H7 (cell line): Measurements from ENCODE around the gene WDR70. TPM values are rescaled to one million over a fixed set of nuclear protein-coding genes. Genes with fewer than 3 reads are reported as not detected.
A peak's percentile ranks its signal among the peaks of the same experiment; 100 is the strongest.
"Not testable (repeated sequence)": the region's sequence is repeated elsewhere in the genome, so short reads cannot be mapped to it uniquely, and the experiment has no call there.

Experiments used
- DNase-seq: peaks from one replicate; pipeline ENCODE4 v3.0.0; 2012
- H3K27me3 ChIP-seq: 2 replicates; pipeline ENCODE4 v1.6.0; 2011; ENCODE audit warnings: mild to moderate bottlenecking, low read length; ENCODE audit not compliant: control insufficient read depth, insufficient read depth
- H3K36me3 ChIP-seq: replicated peaks from 2 replicates; pipeline ENCODE4 v1.5.1; 2011; ENCODE audit warnings: low read length; ENCODE audit not compliant: control insufficient read depth, insufficient read depth
- H3K4me3 ChIP-seq: 2 replicates; pipeline ENCODE4 v1.5.1; 2011; ENCODE audit warnings: low read depth, mild to moderate bottlenecking, control low read depth, low read length, moderate library complexity; ENCODE audit not compliant: insufficient read depth
- total RNA-seq: library from RNA; depleted of rRNA; stranded (reverse); fragments of >200 nt; shearing (Covaris generic); gene quantifications from 2 replicates; pipeline ENCODE4 v1.2.3, GENCODE V29; 2014

Gene WDR70
- total RNA-seq, 1 experiment from 2014 or later, result 28.0 TPM

DNA sequence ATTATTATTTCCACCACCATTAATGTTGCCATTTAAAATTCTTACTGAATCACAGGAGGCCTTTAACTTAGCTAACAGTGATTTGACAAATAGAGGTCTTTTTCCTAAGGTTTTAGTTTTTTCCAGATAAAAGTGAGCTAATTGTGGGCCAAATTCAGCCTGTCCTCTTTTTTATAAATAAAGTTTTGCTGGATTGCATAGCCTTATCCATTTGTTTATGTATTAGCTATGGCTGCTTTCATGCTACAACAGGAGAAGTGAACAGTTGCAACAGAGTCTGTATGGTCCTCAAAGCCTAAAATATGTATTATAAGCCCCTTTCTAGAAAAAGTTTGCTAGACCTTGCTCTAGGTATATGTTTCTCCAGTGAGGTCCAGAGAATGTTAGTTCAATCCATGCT, 288.3 kb downstream of the WDR70 start:
- Histone ChIP-seq H3K27me3 (no peaks in the 10 kb centered on the region), H3K36me3 (no peaks in the 10 kb centered on the region), H3K4me3 (no peak overlapping the region)
- no peak for DNase-seq

DNA sequence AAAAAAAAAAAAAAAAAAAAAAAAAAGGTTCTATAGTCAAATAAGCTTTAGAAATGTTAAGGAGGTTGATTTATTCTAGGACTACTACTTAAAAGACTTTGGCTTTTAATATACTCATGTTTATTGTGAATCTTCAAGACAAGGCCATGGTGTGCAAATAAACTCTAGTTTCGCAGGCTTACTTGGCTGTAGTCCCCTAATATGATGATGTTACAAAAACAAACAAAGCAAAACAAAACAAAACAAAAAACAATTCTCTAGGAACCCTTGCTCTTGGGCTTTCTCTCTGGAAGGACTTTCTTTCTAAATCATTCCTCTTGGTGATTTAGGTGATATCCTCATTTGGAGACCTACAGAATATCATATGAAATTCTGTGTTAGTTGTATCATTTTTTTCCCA, 288.7 kb downstream of the WDR70 start:
- DNase-seq, result no peak
- no peaks in the 10 kb centered on the region for H3K27me3 ChIP-seq
- H3K4me3 ChIP-seq, result no peak overlapping the region
- no peaks in the 10 kb centered on the region for H3K36me3 ChIP-seq

DNA sequence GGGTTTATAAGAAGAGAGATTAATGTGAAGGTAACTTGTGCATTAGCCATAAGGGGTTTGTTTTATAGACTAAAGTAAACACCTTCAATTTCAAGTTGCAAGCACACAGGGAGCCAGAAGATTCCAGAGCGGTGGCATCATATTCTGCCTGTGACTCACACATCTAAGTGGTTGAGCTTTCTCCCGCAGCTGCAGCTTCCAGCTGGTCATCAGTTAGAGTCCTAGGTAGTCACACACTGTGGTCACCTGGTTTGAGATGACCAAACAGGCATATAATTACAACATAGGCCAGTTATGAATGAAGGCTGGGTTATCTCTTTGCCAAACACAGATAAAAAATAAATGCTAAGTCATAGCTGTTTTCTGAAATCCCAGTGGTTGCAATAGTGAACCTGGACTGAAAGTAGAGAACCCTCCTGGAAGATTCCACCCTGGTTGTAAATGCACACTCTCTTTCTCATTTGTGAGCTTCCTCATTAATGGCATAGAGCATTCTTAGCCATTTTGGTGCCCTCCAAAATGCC, 289.5 kb downstream of the WDR70 start:
- Histone ChIP-seq H3K4me3 (no peak overlapping the region), H3K27me3 (no peaks in the 10 kb centered on the region), H3K36me3 (no peaks in the 10 kb centered on the region)
- no peak for DNase-seq

DNA sequence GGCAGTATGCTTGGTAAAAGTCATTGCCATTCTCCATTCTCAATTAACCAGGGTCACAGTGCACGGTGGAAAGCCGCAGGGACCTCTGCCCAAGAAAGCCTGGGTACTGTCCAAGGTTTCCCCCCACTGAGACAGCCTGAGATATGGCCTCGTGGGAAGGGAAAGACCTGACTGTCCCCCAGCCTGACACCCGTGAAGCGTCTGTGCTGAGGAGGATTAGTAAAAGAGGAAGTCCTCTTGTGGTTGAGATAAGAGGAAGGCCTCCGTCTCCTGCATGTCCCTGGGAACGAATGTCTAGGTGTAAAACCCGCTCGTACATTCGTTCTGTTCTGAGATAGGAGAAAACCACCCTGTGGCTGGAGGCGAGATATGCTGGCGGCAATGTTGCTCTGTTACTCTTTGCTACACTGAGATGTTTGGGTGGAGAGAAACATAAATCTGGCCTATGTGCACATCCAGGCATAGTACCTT, 293.0 kb downstream of the WDR70 start:
- not testable (repeated sequence) for H3K4me3 ChIP-seq, H3K36me3 ChIP-seq, H3K27me3 ChIP-seq, DNase-seq

DNA sequence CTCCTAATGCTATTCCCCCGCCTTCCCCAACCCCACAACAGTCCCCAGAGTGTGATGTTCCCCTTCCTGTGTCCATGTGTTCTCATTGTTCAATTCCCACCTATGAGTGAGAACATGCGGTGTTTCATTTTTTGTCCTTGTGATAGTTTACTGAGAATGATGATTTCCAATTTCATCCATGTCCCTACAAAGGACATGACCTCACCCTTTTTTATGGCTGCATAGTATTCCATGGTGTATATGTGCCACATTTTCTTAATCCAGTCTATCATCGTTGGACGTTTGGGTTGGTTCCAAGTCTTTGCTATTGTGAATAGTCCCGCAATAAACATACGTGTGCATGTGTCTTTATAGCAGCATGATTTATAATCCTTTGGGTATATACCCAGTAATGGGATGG, 295.2 kb downstream of the WDR70 start:
- H3K27me3 ChIP-seq, H3K36me3 ChIP-seq, DNase-seq, H3K4me3 ChIP-seq: not testable (repeated sequence)

DNA sequence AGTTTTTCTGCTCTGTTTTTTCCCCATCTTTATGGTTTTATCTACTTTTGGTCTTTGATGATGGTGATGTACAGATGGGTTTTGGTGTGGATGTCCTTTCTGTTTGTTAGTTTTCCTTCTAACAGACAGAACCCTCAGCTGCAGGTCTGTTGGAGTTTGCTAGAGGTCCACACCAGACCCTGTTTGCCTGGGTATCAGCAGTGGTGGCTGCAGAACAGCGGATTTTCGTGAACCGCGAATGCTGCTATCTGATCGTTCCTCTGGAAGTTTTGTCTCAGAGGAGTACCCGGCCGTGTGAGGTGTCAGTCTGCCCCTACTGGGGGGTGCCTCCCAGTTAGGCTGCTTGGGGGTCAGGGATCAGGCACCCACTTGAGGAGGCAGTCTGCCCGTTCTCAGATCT, 300.2 kb downstream of the WDR70 start:
- not testable (repeated sequence) for H3K27me3 ChIP-seq, H3K4me3 ChIP-seq, H3K36me3 ChIP-seq, DNase-seq

DNA sequence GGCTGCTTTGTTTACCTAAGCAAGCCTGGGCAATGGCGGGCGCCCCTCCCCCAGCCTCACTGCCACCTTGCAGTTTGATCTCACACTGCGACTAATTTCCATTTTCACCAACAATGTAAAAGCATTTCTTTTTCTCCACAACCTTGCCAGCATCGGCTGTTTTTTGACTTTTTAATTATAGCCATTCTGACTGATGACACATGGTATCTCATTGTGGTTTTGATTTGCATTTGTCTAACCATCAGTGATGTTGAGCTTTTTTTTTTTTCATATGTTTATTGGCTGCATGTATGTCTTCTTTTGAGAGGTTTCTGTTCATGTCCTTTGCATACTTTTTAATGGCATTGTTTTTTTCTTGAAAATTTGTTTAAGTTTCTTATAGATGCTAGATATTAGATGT, 300.8 kb downstream of the WDR70 start:
- H3K27me3 ChIP-seq, H3K4me3 ChIP-seq, H3K36me3 ChIP-seq, DNase-seq: not testable (repeated sequence)

DNA sequence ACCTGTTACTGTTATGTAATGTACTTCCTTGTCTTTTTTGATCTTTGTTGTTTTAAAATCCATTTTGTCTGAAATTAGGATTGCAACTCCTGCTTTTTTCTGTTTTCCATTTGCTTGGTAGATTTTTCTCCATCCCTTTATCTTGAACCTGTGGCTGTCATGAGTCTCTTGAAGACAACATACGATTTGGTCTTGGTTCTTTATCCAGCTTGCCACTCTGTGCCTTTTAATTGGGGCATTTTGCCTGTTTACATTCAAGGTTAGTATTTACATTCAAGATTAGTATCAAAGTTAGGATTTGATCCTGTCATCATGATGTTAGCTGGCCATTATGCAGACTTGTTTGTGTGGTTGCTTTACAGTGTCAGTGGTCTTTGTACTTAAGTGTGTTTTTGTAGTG, 304.0 kb downstream of the WDR70 start:
- Histone ChIP-seq H3K27me3 (no peaks in the 10 kb centered on the region), H3K4me3 (no peak overlapping the region), H3K36me3 (no peaks in the 10 kb centered on the region)
- no peak for DNase-seq

DNA sequence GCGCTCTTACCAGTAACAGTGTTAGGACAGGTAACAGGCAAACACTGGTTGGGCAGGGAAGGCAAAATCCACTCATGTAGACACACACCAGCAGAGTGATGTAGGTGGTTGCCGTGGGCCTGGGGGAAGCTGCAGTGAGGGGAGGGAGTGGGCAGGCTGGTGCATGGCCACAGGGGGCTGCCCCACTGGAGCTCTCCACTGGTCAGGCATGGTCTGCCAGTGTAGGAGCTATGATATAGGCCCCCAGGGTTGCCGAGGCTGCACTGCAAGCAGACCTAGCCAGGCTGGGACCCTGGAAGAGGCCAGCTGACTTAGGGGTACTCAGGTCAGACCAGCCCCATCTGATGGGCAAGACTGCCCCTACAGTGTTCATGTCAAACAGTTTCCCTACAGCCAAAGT, 306.1 kb downstream of the WDR70 start:
- Histone ChIP-seq H3K4me3 (no peak overlapping the region), H3K36me3 (no peaks in the 10 kb centered on the region), H3K27me3 (no peaks in the 10 kb centered on the region)
- no peak for DNase-seq

DNA sequence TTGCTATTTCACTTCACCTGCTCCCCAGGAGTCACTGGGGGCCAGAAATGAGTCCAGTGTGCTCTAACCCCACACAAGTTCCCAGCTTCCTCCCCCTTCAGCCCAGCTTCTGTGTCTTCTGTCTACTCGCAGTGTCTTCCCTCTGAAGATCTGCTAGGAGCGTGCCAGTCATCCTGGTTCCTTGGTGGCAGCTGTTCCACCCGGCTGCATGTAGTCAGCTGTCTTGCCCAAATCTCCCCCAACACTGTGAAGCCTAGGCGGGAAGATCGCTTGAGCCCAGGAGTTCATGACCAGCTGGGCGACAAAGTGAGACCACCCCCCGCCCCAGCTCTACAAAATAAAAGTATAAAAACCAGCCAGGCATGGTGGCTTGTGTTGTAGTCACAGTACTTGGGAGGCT, 306.7 kb downstream of the WDR70 start:
- DNase-seq, result no peak
- Histone ChIP-seq H3K27me3 (no peaks in the 10 kb centered on the region), H3K36me3 (no peaks in the 10 kb centered on the region), H3K4me3 (no peak overlapping the region)

DNA sequence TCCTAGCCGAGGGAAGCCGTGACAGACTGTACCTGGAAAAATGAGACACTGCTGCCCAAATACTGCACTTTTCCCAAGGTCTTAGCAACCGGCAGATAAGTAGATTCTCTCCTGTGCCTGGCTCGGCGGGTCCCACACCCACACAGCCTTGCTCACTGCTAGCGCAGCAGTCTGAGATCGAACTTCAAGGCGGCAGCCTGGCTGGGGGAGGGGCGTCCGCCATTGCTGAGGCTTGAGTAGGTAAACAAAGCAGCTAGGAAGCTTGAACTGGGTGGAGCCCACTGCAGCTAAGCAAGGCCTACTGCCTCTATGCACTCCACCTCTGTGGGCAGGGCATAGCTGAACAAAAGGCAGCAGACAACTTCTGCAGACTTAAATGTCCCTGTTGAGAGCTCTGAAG, 309.8 kb downstream of the WDR70 start:
- DNase-seq, H3K4me3 ChIP-seq: not testable (repeated sequence)

DNA sequence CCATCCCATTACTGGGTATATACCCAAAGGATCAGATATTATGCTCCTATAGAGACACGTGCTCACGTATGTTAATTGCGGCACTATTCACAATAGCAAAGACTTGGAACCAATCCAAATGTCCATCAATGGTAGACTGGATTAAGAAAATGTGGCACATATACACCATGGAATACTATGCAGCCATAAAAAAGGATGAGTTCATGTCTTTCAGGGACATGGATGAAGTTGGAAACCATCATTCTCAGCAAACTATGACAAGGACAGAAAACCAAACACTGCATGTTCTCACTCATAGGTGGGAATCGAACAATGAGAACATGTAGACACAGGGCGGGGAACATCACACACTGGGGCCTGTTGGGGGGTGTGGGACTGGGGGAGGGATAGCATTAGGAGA, 315.2 kb downstream of the WDR70 start:
- H3K4me3 ChIP-seq, H3K27me3 ChIP-seq, DNase-seq, H3K36me3 ChIP-seq: not testable (repeated sequence)

More for the DNA sequence above, 309.8 kb downstream of the WDR70 start:
- H3K36me3 ChIP-seq, H3K27me3 ChIP-seq: not testable (repeated sequence)

DNA sequence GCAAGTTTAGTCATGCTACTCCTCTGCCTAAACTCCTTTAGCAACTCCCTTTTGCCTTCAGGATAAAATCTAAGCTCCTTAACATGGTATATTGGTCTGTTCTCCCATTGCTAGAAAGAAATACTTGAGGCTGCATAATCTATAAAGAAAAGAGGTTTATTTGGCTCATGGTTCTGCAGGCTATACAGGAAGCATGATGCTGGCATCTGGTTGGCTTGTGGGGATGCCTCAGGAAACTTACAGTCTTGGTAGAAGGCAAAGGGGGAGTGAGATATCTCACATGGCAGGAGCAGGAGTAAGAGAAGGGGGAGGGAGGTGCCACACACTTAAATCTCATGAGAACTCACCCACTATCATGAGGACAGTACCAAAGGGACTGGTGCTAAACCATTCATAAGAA, 315.7 kb downstream of the WDR70 start:
- no peak for DNase-seq
- H3K36me3 ChIP-seq, result no peaks in the 10 kb centered on the region
- no peak overlapping the region for H3K4me3 ChIP-seq
- no peaks in the 10 kb centered on the region for H3K27me3 ChIP-seq

DNA sequence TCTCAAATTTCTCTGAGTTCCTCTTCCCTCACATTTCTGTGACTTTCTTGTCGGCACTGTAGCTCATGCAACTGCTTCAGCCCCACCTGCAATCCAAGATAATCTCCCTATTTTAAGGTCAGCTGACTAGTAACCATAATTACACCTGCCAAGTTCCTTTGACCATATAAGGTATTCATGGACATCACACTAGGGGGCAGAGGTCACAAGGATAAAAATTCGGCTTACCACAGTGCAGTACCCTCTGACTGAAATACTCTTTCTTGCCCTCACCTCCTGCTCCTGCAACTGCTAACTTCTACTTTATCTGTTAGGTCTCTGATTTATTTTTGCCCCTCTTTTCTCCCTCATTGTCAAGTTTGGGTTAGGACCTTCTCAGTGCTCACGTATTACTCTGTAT, 316.5 kb downstream of the WDR70 start:
- DNase-seq, result no peak
- no peaks in the 10 kb centered on the region; the same call in 1 of the 2 replicates for H3K36me3 ChIP-seq
- H3K4me3 ChIP-seq, result no peak overlapping the region
- H3K27me3 ChIP-seq, result no peaks in the 10 kb centered on the region

DNA sequence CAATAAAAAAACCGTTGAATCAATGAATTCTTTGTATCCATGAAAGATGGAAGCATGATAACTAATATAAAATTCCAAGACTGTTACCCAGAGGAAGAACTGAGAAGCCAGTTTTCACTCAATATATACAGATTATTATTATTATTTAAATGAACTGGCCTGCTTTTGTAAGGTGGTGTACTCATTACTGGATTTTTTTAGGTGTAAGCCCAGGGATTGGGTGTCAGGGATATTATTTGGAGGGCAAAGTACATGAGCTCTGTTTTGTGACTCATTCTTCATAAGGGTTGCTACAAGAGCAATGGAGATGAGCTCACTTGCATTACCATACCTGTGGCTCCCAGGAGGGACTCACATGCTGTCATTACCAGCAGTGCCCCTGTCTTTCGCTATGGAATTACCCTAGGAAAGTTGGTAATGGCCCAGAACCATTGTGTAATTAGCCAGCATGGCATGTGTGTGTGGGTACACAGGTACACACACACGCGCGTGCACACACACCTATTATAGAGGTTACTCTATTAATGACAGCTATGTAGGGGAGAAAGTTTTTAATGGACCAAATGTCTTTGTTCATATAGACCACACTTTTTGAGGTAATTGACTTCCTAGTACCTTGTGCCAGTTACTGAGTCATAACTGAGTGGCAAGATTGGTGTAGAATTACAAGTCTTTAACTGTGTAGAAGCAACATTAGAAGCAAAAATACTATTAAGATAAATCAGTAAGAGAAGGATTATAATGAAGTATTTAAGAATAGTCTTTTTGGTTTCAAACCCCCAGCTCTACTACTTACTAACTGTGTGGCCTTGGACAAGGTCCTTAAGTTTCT, 317.3 kb downstream of the WDR70 start:
- Histone ChIP-seq H3K36me3 (no peaks in the 10 kb centered on the region; the same call in 1 of the 2 replicates), H3K27me3 (no peaks in the 10 kb centered on the region), H3K4me3 (no peak overlapping the region)
- DNase-seq, result peak; percentile 36
